Left lobe of liver (tissue), 2 donors: ENCODE data around the gene ACTA2. TPM values are rescaled to one million over a fixed set of nuclear protein-coding genes. Genes with fewer than 3 reads are reported as not detected.

Experiments used
- ATAC-seq: fragments of 200-7000 bp; cut with Tn5 transposase; one replicate; pipeline ENCODE4 v1.9.1; 2020; ENCODE audit warnings: mild to moderate bottlenecking, moderate library complexity
- DNase-seq: peaks from one replicate; pipeline ENCODE4 v3.0.0-alpha.2; 2020; ENCODE audit warnings: low spot score
- total RNA-seq: library from RNA; stranded (reverse); gene quantifications from one replicate; pipeline ENCODE4 v1.2.1, GENCODE V29; 2021
- donor health status: DM: no; HTN: no; CAD: no; lungs with moderate emphysema.
- donor health status: DM: no; HTN: yes; CAD: no.

The ACTA2 gene
- total RNA-seq = 17.0 TPM

DNA sequence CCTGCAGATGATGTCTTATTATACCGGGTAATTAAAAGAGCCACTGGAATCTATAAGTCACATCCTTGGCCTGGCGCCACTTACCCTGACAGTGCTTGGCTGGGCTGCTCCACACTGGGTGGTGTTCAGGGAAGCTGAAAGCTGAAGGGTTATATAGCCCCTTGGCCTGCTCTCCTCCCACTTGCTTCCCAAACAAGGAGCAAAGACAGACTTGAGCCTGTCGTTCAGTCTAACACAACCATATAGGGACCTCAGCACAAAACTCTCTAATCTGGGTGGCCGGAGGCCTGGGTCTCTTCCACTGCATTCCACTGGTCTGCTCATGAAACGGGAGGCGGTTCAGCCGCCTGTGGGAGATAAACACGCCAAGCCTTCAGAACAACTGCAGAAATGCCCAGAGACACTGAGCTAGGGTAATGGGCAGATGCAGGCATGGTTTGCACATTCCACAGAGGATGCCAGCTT lies at the start of gene ACTA2:
Gene ACTA2, minus strand, starts transcription at position 127 of the 465 bp plus-strand sequence. CDS start 3,843 bp downstream, outside the sequence.
- peak; percentile 30 for ATAC-seq
- no peak for DNase-seq

DNA sequence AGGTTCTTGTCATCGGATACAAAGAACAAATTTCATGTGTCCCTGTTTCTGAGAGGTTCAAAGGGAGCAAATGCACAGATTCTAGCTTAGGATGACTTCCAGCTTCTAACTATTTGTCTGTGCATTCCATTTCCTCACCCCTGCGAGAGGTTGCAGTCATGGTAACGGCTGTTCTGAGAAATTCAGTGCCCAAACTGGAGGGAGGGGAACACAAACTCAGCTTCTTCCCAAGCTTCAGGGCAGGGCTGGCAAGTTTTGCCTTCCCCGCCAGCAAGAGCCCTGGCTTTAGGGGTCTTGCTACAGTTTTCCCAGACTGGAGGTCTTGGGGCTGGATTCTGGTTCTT lies 49.1 kb upstream of the ACTA2 start:
- no peak for DNase-seq
- no peak for ATAC-seq

DNA sequence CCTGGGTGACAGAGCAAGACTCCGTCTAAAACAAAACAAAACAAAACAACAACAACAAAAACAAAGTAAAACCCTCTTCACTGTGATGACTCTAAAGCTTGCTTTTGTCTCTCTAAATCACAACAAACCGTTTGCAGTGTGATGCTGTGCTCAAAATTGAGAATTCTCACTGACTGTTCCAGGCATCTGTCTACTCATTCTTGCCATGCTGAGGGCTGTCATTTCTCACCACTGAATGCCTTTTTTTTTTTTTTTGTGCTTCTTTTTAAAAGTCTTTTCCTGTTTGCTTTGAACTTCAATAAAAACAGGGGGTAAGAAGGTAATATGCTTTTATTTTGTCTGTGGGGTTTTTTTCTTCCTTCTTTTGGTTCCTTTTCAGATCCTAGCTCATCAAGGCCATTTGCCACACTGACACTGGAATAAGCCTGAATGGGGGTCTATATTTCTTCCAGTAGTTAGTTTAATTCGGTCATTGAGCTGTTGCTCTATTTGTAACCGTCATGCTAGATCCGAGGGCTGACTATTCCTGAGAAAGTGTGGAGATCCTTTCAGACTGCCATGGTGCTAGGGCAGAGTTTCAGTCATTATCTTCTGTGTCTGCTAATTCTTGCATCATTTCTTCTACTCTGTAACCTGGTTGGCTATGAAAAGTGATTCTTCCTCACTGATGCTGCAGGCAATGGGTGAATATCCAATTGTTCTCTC lies 48.6 kb upstream of the ACTA2 start:
- no peak for DNase-seq
- no peak for ATAC-seq

DNA sequence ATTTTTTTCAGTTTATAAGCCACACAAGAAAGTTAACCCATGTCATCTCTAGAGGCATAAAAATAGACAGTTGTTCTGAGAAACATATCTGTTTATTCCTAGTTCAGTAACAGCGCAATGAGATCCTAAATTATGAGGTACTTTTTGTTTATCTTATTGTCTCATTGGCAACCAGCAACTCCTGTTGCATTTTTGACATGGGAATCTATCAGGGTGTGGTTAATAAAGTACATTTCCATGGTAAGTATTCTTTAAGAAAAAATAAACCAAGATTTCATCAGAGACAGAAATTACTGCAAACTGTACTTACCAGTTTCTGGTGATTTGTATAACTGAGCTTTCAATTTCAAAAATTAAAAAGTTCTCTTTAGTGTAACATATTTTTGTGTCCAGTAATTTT lies 47.1 kb upstream of the ACTA2 start:
- DNase-seq (no peak), ATAC-seq (no peak)

DNA sequence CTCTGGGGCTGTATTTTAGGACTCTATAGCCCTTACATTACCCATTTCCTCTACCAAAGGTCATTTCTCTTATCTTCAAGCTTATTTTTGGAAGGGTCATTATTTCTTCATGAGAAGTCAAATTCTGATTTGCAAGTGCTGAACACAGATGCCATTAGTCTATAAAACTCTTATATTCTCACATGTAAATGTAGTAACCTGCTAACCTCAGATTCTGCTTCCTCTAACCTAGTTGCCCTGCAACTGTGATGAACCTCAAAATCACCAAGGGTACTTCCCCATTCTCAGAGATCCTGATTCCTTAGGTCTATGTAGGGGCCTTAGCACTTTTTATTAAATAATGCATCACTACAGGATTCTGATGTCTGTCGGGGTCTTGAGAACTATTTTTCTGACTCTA lies 44.4 kb upstream of the ACTA2 start:
- no peak for DNase-seq
- no peak for ATAC-seq

DNA sequence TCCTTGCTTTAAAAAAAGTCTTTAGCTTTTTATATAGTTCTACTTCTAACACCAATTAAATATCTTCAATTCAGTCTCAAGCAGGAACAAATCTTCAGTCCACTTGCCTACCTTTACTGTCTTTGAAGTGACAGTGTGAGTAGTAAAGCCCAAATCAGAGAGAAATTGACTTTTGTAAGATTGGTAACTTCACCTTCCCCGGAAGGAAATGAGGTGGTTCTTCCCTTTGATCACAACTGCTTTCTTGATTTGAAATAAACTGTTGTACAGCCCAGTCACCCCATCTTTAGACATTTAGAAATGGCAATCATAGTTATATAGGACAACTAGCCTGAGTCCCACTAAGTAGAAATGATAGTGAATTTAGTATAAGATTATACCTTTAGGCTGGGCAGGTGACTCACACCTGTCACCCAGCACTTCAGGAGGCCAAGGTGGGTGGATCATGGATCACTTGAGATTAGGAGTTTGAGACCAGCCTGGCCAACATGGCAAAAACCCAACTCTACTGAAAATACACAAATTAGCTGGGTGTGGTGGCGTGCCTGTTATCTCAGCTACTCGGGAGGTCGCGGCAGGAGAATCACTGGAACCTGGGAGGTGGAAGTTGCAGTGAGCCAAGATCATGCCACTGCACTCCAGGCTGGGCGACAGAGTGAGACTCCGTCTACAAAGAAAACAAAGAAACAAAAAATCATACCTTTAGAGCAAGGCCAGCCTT lies 42.7 kb upstream of the ACTA2 start:
- no peak for ATAC-seq
- DNase-seq = no peak

DNA sequence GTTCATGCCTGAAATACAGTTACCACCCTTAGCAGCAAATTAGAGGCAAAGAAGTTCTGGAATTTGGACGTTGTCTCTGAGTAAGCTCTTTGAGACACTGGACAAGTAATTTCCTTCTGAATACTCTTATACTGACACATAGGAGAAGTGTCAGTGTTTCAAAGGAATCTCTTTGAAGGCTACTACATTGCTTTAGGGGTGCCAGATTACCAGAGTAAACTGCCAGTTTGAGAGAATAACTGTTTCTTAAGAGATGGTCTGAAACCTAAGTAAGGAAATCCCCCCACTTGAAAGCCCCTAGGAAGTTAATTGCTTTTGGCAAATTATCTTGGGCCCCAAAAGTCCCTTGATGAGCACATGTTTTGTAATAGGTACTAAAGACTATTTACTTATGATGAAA lies 41.4 kb upstream of the ACTA2 start:
- DNase-seq (no peak), ATAC-seq (no peak)

DNA sequence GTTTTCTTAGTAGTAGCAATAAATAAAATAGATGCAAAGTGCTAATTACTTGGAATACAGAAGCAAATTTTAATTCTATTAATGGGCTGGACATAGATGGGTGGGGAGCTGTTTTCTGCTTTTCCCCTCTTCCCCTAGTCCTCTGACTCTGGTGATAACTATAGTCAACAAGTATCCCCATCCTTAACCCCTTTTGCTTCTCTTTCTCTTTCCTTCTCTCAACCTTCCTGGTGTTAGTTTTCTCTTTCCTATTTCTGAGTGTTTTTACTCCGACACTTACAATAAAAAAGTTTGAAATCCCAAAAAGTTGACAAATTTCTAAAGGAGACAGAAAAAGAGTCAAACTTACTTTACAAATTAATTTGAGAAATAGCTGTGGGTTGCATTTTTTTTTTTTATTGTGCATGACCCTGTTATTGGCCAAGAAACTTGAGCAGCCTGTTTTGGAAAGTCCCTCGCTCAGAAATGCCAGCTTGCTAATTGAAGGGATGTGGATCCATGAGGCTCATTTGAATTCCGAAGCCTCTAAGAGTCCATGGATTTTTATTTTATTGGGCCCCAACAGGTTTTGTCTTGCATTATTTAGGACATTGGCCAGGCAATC lies 40.5 kb upstream of the ACTA2 start:
- ATAC-seq (no peak), DNase-seq (no peak)

DNA sequence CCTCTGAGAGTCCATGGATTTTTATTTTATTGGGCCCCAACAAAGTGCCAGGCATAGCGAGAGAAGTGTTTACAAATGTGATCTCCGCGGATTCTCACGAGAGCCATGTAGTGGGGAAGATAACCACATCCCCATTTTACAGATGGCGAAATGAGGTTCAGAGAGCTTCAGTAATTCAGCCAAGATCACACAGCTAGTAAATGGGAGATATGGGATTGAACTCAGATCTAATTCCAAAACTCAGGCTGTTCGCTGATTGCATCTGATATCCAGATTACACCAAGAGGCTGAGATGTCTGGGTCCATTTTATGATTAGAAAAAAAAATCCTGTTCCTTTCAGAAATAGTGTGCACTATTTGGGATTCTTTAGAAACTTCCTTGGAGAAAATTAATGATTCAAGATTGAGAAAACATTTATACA lies 39.3 kb upstream of the ACTA2 start:
- no peak for ATAC-seq
- DNase-seq = no peak

DNA sequence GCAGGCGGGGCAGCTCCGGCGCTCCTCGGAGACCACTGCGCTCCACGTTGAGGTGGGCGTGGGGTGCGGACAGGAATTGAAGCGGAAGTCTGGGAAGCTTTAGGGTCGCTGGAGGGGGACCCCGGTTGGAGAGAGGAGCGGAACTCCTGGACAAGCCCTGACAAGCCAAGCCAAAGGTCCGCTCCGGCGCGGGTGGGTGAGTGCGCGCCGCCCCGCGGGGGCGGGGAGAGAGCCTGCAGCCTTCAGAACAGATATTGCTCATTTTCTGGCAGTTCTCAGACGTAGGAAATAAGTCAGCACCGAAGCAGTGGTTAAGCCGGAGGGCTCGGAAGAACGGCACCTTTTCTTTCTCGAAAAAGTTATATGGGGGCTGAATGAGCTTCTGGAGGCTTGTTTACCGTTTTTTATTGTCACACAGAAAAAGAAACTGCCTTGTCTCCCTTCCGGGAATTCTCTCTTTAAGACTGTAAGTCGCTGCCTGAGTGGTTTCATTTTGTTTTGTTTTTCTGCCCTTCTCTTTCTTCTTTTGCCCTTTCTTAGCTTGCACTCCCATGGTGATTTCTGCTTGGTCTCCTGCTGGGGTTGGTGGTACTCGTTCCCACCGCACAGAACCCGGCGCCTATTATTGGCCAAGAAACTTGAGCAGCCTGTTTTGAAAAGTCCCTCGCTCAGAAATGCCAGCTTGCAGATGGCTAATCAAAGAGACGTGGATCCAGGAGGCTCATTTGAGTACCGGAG lies 38.8 kb upstream of the ACTA2 start:
- ATAC-seq (peak; percentile 75), DNase-seq (peak; percentile 81)

DNA sequence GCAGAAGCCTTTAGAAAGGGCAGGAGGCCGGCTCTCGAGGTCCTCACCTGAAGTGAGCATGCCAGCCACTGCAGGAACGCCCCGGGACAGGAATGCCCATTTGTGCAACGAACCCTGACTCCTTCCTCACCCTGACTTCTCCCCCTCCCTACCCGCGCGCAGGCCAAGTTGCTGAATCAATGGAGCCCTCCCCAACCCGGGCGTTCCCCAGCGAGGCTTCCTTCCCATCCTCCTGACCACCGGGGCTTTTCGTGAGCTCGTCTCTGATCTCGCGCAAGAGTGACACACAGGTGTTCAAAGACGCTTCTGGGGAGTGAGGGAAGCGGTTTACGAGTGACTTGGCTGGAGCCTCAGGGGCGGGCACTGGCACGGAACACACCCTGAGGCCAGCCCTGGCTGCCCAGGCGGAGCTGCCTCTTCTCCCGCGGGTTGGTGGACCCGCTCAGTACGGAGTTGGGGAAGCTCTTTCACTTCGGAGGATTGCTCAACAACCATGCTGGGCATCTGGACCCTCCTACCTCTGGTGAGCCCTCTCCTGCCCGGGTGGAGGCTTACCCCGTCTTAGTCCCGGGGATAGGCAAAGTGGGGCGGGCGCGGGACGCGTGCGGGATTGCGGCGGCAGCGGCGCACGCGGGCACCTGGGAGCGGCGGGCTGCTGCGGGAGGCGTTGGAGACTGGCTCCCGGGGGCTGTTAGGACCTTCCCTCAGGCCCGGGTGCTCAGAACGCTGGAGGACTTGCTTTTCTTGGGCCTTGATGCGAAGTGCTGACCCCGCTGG lies 38.0 kb upstream of the ACTA2 start, which contains the start of gene FAS:
Gene FAS, plus strand, starts transcription at position 415 of the 777 bp plus-strand sequence. Its CDS starts 79 bp downstream, at position 494.
- DNase-seq (peak; percentile 92), ATAC-seq (peak; percentile 83)

DNA sequence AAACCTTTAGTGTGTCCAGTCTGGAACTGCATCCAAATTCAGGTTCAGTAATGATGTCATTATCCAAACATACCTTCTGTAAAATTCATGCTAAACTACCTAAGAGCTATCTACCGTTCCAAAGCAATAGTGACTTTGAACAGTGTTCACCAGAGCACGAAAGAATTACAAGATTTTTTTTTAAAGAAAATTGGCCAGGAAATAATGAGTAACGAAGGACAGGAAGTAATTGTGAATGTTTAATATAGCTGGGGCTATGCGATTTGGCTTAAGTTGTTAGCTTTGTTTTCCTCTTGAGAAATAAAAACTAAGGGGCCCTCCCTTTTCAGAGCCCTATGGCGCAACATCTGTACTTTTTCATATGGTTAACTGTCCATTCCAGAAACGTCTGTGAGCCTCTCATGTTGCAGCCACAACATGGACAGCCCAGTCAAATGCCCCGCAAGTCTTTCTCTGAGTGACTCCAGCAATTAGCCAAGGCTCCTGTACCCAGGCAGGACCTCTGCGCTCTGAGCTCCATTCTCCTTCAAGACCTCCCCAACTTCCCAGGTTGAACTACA lies 37.3 kb upstream of the ACTA2 start:
- ATAC-seq = peak; percentile 25
- no peak for DNase-seq

DNA sequence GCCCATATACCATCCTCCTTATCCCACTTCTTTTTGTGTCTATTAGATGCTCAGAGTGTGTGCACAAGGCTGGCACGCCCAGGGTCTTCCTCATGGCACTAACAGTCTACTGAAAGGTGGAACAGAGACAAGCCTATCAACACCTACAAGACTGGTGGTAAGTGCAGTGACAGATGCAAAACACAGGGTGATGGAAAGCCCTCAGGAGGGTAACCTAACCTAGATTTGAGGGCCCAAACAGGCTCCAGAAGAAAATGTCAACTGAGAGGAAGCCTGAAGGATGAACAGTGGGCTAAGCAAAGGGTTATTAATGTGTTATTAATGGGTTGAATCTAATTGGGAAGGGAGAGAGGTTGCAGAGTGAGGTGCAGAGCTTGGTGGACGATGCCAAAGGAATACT lies 36.9 kb upstream of the ACTA2 start:
- no peak for DNase-seq
- no peak for ATAC-seq

DNA sequence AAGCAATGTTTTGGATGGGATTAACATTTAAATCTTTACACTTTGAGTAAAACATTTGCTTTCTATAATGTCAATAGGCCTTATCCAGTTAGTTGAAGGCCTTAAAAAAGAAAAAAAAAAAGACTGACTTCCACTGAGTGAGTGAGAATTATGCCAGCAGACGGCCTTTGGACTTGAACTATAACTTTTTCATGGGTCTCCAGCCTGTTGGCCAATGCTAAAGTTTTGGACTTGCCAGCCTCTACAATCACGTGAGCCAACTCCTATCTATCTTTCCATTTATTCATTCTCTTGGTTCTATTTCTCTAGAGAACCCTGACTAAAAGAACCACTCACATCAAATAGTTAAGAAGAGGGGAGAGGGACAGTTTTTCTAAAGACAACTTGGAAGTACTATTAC lies 35.3 kb upstream of the ACTA2 start:
- DNase-seq (peak; percentile 59), ATAC-seq (no peak)

DNA sequence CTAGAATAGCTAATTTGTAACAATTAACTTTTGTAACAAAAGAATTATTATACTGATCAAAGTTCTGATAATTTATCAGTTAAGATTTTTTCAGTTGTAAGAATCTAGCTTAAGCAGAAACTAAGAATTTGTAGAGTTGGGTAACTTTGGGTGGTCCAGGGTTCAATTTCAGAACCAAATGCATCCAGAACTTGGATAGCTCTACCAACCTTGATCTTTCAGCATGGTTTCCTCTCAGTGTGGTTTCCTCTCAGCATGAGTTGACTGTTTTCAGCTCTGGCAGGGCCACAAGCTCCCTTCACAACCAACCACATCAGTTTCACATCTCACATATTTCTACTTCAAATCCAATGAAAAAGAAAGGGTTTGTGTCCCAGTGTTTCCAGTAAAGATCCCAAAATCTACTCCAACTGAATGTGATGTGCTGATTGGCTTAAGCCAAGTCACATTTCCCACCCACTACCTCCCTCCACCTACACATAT lies 34.7 kb upstream of the ACTA2 start:
- no peak for ATAC-seq
- no peak for DNase-seq

DNA sequence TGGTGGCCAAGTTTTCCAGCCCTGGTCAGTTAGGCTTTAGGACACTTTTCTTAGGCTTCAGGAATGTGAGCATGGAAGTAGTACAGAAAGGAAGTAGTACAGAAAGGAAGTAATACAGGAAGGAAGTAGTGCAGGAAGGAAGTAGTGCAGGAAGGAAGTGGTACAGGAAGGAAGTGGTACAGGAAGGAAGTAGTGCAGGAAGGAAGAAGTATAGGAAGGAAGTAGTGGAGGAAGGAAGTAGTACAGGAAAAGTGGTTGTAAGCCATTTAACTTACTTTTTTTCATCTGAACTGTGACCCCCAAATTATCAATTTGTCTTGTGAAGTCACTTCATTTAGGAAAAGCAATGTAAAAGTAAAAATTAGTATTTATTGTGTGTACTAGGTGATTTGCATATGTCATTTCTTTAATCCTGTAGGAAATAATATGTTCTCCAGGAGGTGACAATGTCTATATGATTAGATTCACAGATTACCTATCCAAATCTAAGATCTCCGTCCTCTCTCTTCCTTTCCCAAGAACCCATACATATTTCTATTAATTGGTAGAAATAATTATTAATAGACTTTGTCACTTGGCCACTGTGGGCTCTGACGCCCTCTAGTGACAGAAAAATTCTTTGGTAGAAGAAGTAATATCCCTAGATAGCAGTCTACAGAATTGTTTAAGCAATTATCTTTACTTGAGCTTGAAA lies 34.1 kb upstream of the ACTA2 start:
- DNase-seq (no peak), ATAC-seq (no peak)

DNA sequence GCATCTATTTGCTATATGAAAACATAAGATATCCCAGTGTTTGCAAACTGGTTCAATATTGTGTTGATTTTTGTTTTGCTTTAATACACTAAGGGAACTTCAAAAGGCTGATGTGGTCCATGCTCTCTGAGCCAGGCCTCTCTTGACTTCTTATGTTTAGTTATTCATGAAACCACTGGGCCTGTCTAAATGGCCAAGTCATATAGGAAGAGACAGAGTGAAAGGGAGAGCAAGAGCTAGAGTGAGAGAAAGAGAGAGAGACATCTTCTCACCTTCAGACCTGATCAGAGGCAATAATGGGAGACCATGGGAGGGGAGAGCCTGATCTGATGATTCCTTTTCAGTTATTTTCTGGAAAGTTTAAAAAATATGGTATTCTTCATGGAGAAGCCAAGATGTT lies 32.0 kb upstream of the ACTA2 start:
- ATAC-seq (no peak), DNase-seq (no peak)

DNA sequence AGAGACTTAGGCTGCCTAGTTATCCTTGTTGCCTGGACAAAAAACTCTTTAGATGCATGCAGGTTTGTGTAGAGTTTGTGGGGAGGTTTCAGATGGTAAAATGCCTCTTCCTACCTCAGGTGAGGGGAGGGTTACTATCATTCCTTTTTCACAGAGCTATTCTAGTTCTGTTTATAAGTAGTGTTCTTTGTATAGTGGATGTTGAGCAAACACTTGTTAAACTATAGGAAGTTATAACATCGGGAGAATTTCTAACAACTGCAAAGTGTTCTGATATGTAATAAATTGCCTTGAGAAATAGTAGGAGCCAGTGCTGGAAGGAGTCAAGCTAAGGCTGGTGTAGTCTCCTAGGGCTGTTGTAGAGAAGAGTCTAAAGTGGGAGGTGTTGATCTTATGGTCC lies 31.4 kb upstream of the ACTA2 start:
- ATAC-seq (no peak), DNase-seq (no peak)

DNA sequence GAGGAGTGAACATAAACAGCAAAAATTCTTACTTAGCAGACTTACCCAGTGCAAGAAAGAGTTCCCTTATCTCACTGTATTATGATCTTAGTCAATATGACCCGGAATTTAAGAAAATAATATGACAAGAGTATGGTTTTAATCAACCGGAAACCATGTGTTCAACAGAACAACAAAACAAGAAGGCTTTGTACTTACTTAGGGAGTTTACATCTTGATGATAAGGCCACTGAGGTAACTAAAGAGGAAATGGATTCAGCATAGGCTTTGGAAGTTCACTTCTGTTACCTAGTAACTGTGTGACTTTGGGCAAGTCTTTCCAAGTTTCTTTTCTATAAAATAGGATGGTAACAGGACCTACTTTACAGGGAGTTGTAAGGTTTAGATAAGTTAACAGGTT lies 30.6 kb upstream of the ACTA2 start:
- ATAC-seq (no peak), DNase-seq (no peak)

DNA sequence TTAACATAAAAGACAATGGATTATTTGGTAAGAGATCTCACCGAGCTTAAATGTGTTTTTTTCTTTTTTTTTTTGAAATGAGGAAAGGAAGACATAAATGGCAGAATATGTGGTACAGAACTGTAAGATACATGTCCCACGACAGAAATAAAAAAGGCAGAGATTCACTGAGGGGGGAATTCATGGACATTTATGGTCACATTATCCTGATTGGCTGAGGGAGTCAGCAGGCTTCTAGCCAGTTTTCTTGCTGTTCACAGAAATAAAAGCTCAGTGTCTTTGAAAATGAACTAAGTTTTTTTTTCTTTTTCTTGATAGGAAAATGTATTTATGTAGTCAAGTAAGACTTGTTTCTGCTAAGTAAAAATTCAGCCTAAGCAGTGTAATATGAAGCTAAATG lies 29.8 kb upstream of the ACTA2 start:
- DNase-seq (no peak), ATAC-seq (no peak)
